RPMI8226 (cell line): ENCODE results near the gene GBP1.

ENCODE experiments used
- DNase-seq: peaks from one replicate; pipeline ENCODE4 v3.0.0-alpha.2; 2015

Gene GBP1

GRCh38 chr1:89005286-89006151, 59.5 kb downstream of the GBP1 start:
- DNase-seq, result no peak
